Erythroblast (primary cell): ENCODE data around the gene CPSF3.

Source experiments
- GATA1 ChIP-seq: IDR thresholded peaks from 2 replicates; pipeline ENCODE4 v1.6.1; 2011; ENCODE audit warnings: low read depth, mild to moderate bottlenecking, control low read depth, low read length, moderate library complexity
- POLR2A ChIP-seq: IDR thresholded peaks from 2 replicates; pipeline ENCODE4 v1.6.1; 2011; ENCODE audit warnings: mild to moderate bottlenecking, low read length

GRCh38 chr2:9451231-9451630 lies 27.8 kb downstream of the CPSF3 start:
- TF ChIP-seq POLR2A (no peak), GATA1 (no peak)
